HG03066 (cell line): Measurements from ENCODE around the gene GDPD5.

Experiments
- ATAC-seq: cut with Tn5 transposase; IDR thresholded peaks from one replicate; pipeline ENCODE4 v1.9.1; 2021; ENCODE audit warnings: low read depth; ENCODE audit not compliant: unreplicated experiment

The GDPD5 gene

GRCh38 chr11:75516886-75517285 lies 8.9 kb downstream of the GDPD5 start:
- ATAC-seq, result no peak

GRCh38 chr11:75516140-75516539 lies 9.6 kb downstream of the GDPD5 start:
- no peak for ATAC-seq

- ATAC-seq, result no peak
Observed at GRCh38 chr11:75514596-75514995, 11.1 kb downstream of the GDPD5 start.

GRCh38 chr11:75513250-75513649 lies 12.5 kb downstream of the GDPD5 start:
- ATAC-seq, result no peak

GRCh38 chr11:75510723-75511019 lies 15.1 kb downstream of the GDPD5 start:
- ATAC-seq, result no peak

GRCh38 chr11:75510004-75510722 lies 15.6 kb downstream of the GDPD5 start:
- no peak for ATAC-seq

- ATAC-seq, result no peak
Observed at GRCh38 chr11:75509020-75509720, 16.6 kb downstream of the GDPD5 start.

GRCh38 chr11:75508051-75508561 lies 17.6 kb downstream of the GDPD5 start:
- no peak for ATAC-seq

- no peak for ATAC-seq
Observed at GRCh38 chr11:75507571-75507970, 18.2 kb downstream of the GDPD5 start.

- no peak for ATAC-seq
Observed at GRCh38 chr11:75506827-75507226, 18.9 kb downstream of the GDPD5 start.

- no peak for ATAC-seq
Observed at GRCh38 chr11:75505916-75506692, 19.6 kb downstream of the GDPD5 start.

- ATAC-seq, result no peak
Observed at GRCh38 chr11:75504501-75504900, 21.2 kb downstream of the GDPD5 start.

- ATAC-seq, result no peak
Observed at GRCh38 chr11:75503531-75504099, 22.1 kb downstream of the GDPD5 start.

- ATAC-seq, result no peak
Observed at GRCh38 chr11:75502138-75502537, 23.6 kb downstream of the GDPD5 start.

GRCh38 chr11:75500742-75501141 lies 25.0 kb downstream of the GDPD5 start:
- ATAC-seq, result no peak

GRCh38 chr11:75499423-75500190 lies 26.1 kb downstream of the GDPD5 start:
- no peak for ATAC-seq

- ATAC-seq, result no peak
Observed at GRCh38 chr11:75498556-75499255, 27.0 kb downstream of the GDPD5 start.

GRCh38 chr11:75497788-75498409 lies 27.8 kb downstream of the GDPD5 start:
- no peak for ATAC-seq

- ATAC-seq, result no peak
Observed at GRCh38 chr11:75496305-75496752, 29.4 kb downstream of the GDPD5 start.
